ENCODE measurements around the gene UNC13C.

Gene UNC13C

DNA sequence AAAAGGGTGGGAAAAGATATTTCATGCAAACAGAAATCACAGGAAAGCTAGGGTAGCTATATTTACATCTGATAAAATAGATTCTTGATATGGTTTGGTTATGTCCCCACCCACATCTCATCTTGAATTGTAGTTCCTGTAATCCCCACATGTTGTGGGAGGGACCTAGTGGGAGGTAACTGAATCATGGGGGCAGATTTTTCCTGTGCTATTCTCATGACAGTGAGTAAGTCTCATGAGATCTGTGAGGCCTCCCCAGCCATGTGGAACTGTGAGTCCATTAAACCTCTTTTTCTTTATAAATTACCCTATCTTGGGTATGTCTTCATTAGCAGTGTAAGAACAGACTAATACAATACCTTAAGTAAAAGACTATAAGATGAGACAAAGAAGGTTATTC is 660.4 kb downstream of the UNC13C start:
- Histone ChIP-seq H3K4me1 (ENCODE audit: control insufficient read depth, insufficient read depth, low read length) (no peaks in the 10 kb centered on the region), H3K4me3 (ENCODE audit: low read depth, low read length) (no peak overlapping the region), H3K9me3 (ENCODE audit: control insufficient read depth, insufficient read depth, low read depth, low read length) (no peaks in the 10 kb centered on the region), H3K36me3 (ENCODE audit: control insufficient read depth in 2 of 2, insufficient read depth in 1 of 2, low read length in 2 of 2) (no peaks in the 10 kb centered on the region), H3K27ac (ENCODE audit: extremely low read depth, low read depth, low read length) (no peak overlapping the region)
- no peak for TF ChIP-seq SP7 (tag by site-specific recombination; IDR thresholded peaks at IDR 0.05)
- TF ChIP-seq ZSCAN23 (tag by site-specific recombination; IDR thresholded peaks at IDR 0.05): no peak
- no peak for TF ChIP-seq ZNF311 (tag by site-specific recombination; IDR thresholded peaks at IDR 0.05; ENCODE audit: borderline replicate concordance)
- no peak for TF ChIP-seq ZFP37 (tag by site-specific recombination; IDR thresholded peaks at IDR 0.05)
- TF ChIP-seq ZFP41 (tag by site-specific recombination; IDR thresholded peaks at IDR 0.05; ENCODE audit: borderline replicate concordance): no peak
- no peak for TF ChIP-seq ZFP69B (tag by site-specific recombination; IDR thresholded peaks at IDR 0.05)
- TF ChIP-seq, protein P1, sequence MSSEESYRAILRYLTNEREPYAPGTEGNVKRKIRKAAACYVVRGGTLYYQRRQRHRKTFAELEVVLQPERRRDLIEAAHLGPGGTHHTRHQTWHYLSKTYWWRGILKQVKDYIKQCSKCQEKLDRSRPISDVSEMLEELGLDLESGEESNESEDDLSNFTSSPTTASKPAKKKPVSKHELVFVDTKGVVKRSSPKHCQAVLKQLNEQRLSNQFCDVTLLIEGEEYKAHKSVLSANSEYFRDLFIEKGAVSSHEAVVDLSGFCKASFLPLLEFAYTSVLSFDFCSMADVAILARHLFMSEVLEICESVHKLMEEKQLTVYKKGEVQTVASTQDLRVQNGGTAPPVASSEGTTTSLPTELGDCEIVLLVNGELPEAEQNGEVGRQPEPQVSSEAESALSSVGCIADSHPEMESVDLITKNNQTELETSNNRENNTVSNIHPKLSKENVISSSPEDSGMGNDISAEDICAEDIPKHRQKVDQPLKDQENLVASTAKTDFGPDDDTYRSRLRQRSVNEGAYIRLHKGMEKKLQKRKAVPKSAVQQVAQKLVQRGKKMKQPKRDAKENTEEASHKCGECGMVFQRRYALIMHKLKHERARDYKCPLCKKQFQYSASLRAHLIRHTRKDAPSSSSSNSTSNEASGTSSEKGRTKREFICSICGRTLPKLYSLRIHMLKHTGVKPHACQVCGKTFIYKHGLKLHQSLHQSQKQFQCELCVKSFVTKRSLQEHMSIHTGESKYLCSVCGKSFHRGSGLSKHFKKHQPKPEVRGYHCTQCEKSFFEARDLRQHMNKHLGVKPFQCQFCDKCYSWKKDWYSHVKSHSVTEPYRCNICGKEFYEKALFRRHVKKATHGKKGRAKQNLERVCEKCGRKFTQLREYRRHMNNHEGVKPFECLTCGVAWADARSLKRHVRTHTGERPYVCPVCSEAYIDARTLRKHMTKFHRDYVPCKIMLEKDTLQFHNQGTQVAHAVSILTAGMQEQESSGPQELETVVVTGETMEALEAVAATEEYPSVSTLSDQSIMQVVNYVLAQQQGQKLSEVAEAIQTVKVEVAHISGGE (tag by site-specific recombination; conservative IDR thresholded peaks at IDR 0.05; ENCODE audit: low read depth): no peak
- CTCF ChIA-PET: no interaction called here
- POLR2A ChIA-PET: no interaction called here

DNA sequence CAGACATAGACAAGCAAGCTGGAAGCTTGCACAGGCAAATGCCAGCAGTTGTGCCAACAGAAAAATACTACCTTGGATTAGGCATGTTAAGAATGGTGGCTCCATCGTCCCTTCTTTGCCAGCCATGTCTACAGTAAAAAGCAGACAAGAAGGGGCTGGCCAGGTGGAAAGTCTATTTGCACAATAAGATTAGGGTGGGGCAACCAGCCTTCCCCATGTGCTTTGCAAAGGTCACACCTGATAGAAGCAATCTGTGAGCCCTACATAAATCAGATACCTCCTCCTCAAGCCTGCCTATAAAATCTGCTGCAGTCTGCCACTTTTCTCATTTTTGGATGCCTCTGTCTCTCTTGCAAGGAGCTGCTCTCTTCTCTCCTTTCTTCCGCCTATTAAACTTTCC is 662.6 kb downstream of the UNC13C start:
- no peak for TF ChIP-seq MZF1 (tag by site-specific recombination; IDR thresholded peaks at IDR 0.05; ENCODE audit: borderline replicate concordance)
- TF ChIP-seq, protein P2, sequence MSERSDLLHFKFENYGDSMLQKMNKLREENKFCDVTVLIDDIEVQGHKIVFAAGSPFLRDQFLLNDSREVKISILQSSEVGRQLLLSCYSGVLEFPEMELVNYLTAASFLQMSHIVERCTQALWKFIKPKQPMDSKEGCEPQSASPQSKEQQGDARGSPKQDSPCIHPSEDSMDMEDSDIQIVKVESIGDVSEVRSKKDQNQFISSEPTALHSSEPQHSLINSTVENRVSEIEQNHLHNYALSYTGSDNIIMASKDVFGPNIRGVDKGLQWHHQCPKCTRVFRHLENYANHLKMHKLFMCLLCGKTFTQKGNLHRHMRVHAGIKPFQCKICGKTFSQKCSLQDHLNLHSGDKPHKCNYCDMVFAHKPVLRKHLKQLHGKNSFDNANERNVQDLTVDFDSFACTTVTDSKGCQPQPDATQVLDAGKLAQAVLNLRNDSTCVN (tag by site-specific recombination; optimal IDR thresholded peaks at IDR 0.05): no peak
- TF ChIP-seq, protein P3, sequence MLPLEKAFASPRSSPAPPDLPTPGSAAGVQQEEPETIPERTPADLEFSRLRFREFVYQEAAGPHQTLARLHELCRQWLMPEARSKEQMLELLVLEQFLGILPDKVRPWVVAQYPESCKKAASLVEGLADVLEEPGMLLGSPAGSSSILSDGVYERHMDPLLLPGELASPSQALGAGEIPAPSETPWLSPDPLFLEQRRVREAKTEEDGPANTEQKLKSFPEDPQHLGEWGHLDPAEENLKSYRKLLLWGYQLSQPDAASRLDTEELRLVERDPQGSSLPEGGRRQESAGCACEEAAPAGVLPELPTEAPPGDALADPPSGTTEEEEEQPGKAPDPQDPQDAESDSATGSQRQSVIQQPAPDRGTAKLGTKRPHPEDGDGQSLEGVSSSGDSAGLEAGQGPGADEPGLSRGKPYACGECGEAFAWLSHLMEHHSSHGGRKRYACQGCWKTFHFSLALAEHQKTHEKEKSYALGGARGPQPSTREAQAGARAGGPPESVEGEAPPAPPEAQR (tag by site-specific recombination; IDR thresholded peaks at IDR 0.05): no peak
- no peak for TF ChIP-seq ZNF324 (tag by site-specific recombination; IDR thresholded peaks at IDR 0.05)
- TF ChIP-seq, protein P4, sequence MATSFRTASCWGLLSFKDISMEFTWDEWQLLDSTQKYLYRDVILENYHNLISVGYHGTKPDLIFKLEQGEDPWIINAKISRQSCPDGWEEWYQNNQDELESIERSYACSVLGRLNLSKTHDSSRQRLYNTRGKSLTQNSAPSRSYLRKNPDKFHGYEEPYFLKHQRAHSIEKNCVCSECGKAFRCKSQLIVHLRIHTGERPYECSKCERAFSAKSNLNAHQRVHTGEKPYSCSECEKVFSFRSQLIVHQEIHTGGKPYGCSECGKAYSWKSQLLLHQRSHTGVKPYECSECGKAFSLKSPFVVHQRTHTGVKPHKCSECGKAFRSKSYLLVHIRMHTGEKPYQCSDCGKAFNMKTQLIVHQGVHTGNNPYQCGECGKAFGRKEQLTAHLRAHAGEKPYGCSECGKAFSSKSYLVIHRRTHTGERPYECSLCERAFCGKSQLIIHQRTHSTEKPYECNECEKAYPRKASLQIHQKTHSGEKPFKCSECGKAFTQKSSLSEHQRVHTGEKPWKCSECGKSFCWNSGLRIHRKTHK (tag by site-specific recombination; IDR thresholded peaks at IDR 0.05): no peak
- TF ChIP-seq, protein P5, sequence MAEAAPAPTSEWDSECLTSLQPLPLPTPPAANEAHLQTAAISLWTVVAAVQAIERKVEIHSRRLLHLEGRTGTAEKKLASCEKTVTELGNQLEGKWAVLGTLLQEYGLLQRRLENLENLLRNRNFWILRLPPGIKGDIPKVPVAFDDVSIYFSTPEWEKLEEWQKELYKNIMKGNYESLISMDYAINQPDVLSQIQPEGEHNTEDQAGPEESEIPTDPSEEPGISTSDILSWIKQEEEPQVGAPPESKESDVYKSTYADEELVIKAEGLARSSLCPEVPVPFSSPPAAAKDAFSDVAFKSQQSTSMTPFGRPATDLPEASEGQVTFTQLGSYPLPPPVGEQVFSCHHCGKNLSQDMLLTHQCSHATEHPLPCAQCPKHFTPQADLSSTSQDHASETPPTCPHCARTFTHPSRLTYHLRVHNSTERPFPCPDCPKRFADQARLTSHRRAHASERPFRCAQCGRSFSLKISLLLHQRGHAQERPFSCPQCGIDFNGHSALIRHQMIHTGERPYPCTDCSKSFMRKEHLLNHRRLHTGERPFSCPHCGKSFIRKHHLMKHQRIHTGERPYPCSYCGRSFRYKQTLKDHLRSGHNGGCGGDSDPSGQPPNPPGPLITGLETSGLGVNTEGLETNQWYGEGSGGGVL (tag by site-specific recombination; IDR thresholded peaks at IDR 0.05): no peak
- TF ChIP-seq, protein P6, sequence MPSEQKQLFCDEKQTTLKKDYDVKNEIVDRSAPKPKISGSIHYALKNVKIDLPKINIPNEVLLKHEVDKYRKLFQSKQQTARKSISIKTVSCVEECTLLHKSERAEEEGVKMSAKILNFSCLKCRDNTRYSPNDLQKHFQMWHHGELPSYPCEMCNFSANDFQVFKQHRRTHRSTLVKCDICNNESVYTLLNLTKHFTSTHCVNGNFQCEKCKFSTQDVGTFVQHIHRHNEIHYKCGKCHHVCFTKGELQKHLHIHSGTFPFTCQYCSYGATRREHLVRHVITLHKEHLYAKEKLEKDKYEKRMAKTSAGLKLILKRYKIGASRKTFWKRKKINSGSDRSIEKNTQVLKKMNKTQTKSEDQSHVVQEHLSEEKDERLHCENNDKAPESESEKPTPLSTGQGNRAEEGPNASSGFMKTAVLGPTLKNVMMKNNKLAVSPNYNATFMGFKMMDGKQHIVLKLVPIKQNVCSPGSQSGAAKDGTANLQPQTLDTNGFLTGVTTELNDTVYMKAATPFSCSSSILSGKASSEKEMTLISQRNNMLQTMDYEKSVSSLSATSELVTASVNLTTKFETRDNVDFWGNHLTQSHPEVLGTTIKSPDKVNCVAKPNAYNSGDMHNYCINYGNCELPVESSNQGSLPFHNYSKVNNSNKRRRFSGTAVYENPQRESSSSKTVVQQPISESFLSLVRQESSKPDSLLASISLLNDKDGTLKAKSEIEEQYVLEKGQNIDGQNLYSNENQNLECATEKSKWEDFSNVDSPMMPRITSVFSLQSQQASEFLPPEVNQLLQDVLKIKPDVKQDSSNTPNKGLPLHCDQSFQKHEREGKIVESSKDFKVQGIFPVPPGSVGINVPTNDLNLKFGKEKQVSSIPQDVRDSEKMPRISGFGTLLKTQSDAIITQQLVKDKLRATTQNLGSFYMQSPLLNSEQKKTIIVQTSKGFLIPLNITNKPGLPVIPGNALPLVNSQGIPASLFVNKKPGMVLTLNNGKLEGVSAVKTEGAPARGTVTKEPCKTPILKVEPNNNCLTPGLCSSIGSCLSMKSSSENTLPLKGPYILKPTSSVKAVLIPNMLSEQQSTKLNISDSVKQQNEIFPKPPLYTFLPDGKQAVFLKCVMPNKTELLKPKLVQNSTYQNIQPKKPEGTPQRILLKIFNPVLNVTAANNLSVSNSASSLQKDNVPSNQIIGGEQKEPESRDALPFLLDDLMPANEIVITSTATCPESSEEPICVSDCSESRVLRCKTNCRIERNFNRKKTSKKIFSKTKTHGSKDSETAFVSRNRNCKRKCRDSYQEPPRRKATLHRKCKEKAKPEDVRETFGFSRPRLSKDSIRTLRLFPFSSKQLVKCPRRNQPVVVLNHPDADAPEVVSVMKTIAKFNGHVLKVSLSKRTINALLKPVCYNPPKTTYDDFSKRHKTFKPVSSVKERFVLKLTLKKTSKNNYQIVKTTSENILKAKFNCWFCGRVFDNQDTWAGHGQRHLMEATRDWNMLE (tag by site-specific recombination; conservative IDR thresholded peaks at IDR 0.05; ENCODE audit: low read depth): no peak
- no peak for TF ChIP-seq ZBTB17 (tag by site-specific recombination; IDR thresholded peaks at IDR 0.05)
- TF ChIP-seq, protein P7, sequence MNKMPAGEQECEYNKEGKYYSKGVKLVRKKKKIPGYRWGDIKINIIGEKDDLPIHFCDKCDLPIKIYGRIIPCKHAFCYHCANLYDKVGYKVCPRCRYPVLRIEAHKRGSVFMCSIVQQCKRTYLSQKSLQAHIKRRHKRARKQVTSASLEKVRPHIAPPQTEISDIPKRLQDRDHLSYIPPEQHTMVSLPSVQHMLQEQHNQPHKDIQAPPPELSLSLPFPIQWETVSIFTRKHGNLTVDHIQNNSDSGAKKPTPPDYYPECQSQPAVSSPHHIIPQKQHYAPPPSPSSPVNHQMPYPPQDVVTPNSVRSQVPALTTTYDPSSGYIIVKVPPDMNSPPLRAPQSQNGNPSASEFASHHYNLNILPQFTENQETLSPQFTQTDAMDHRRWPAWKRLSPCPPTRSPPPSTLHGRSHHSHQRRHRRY (tag by site-specific recombination; IDR thresholded peaks at IDR 0.05): no peak
- TF ChIP-seq ZNF366 (tag by site-specific recombination; conservative IDR thresholded peaks at IDR 0.05): no peak
- Histone ChIP-seq H3K4me3 (ENCODE audit: low read depth, low read length) (no peak overlapping the region), H3K9me3 (ENCODE audit: control insufficient read depth, insufficient read depth, low read depth, low read length) (no peaks in the 10 kb centered on the region), H3K36me3 (ENCODE audit: control insufficient read depth in 2 of 2, insufficient read depth in 1 of 2, low read length in 2 of 2) (no peaks in the 10 kb centered on the region), H3K27ac (ENCODE audit: extremely low read depth, low read depth, low read length) (no peak overlapping the region), H3K4me1 (ENCODE audit: control insufficient read depth, insufficient read depth, low read length) (no peaks in the 10 kb centered on the region)
- POLR2A ChIA-PET: no interaction called here
- CTCF ChIA-PET: interaction anchor here (0.6 kb wide), 1 partner anchor 41 kb away, joined by 4 read pairs; no protein-coding TSS in a partner anchor

All from HEK293 (cell line).